Measurements from ENCODE around the gene P2RY6.

Gene P2RY6

GRCh38 chr11:73275381-73275750 lies 3.2 kb downstream of the P2RY6 start:
- no peak overlapping the region for H3K4me3 Mint-ChIP-seq
- no peak overlapping the region for H3K27ac Mint-ChIP-seq
- H3K4me1 Mint-ChIP-seq = peaks cover under 1% of the 10 kb centered on the region
- DNase-seq (ENCODE audit: low spot score in 2 of 2) = no peak
- H3K36me3 Mint-ChIP-seq = peaks cover 4% of the 10 kb centered on the region
- no peak for ATAC-seq
- H3K9me3 Mint-ChIP-seq = no peaks in the 10 kb centered on the region

GRCh38 chr11:73277467-73277866 lies 5.3 kb downstream of the P2RY6 start:
- Mint-ChIP-seq H3K4me1 (peaks cover 14% of the 10 kb centered on the region), H3K36me3 (peaks cover 4% of the 10 kb centered on the region), H3K27ac (no peak overlapping the region), H3K9me3 (no peaks in the 10 kb centered on the region), H3K4me3 (no peak overlapping the region)
- DNase-seq (ENCODE audit: low spot score in 2 of 2) = no peak
- no peak for ATAC-seq

GRCh38 chr11:73280626-73281025 lies 8.5 kb downstream of the P2RY6 start:
- no peaks in the 10 kb centered on the region for H3K36me3 Mint-ChIP-seq
- H3K4me3 Mint-ChIP-seq = no peak overlapping the region
- no peak for DNase-seq (ENCODE audit: low spot score in 2 of 2)

GRCh38 chr11:73281201-73281741 lies 9.1 kb downstream of the P2RY6 start:
- DNase-seq (ENCODE audit: low spot score in 2 of 2) = no peak
- Mint-ChIP-seq H3K4me1 (peaks cover 14% of the 10 kb centered on the region), H3K9me3 (no peaks in the 10 kb centered on the region), H3K27ac (no peak overlapping the region), H3K4me3 (no peak overlapping the region), H3K36me3 (no peaks in the 10 kb centered on the region)
- no peak for ATAC-seq

More at GRCh38 chr11:73280626-73281025, 8.5 kb downstream of the P2RY6 start:
- Mint-ChIP-seq H3K27ac (no peak overlapping the region), H3K9me3 (no peaks in the 10 kb centered on the region), H3K4me1 (peaks cover 14% of the 10 kb centered on the region)
- no peak for ATAC-seq

- ATAC-seq (peak; percentile 17), DNase-seq (ENCODE audit: low spot score in 2 of 2) (no peak)
Measured at GRCh38 chr11:73281796-73282660, 9.9 kb downstream of the P2RY6 start.

GRCh38 chr11:73283276-73284000 lies 11.3 kb downstream of the P2RY6 start:
- Mint-ChIP-seq H3K9me3 (no peaks in the 10 kb centered on the region), H3K4me3 (no peak overlapping the region), H3K4me1 (peaks cover 19% of the 10 kb centered on the region), H3K36me3 (no peaks in the 10 kb centered on the region), H3K27ac (peak overlapping the region; percentile 63)
- DNase-seq (ENCODE audit: low spot score in 2 of 2) (no peak), ATAC-seq (no peak)

More at GRCh38 chr11:73281796-73282660, 9.9 kb downstream of the P2RY6 start:
- Mint-ChIP-seq H3K27ac (no peak overlapping the region), H3K9me3 (no peaks in the 10 kb centered on the region), H3K36me3 (no peaks in the 10 kb centered on the region), H3K4me1 (peaks cover 14% of the 10 kb centered on the region), H3K4me3 (no peak overlapping the region)

GRCh38 chr11:73284106-73284505 lies 12.0 kb downstream of the P2RY6 start:
- Mint-ChIP-seq H3K36me3 (no peaks in the 10 kb centered on the region), H3K27ac (no peak overlapping the region), H3K9me3 (no peaks in the 10 kb centered on the region), H3K4me3 (no peak overlapping the region), H3K4me1 (peaks cover 25% of the 10 kb centered on the region)
- ATAC-seq (no peak), DNase-seq (ENCODE audit: low spot score in 2 of 2) (no peak)

GRCh38 chr11:73285721-73286120 lies 13.6 kb downstream of the P2RY6 start:
- Mint-ChIP-seq H3K36me3 (no peaks in the 10 kb centered on the region), H3K9me3 (no peaks in the 10 kb centered on the region), H3K4me1 (peaks cover 25% of the 10 kb centered on the region), H3K4me3 (no peak overlapping the region), H3K27ac (no peak overlapping the region)
- DNase-seq (ENCODE audit: low spot score in 2 of 2) (no peak), ATAC-seq (no peak)

- H3K4me1 Mint-ChIP-seq = peaks cover 22% of the 10 kb centered on the region
- no peaks in the 10 kb centered on the region for H3K9me3 Mint-ChIP-seq
- no peak overlapping the region for H3K4me3 Mint-ChIP-seq
- H3K36me3 Mint-ChIP-seq = no peaks in the 10 kb centered on the region
- no peak for DNase-seq (ENCODE audit: low spot score in 2 of 2)
- ATAC-seq = no peak
- H3K27ac Mint-ChIP-seq = no peak overlapping the region
Measured at GRCh38 chr11:73286240-73286810, 14.2 kb downstream of the P2RY6 start.

- no peak for ATAC-seq
- peak overlapping the region; percentile 2 for H3K27ac Mint-ChIP-seq
- DNase-seq (ENCODE audit: low spot score in 2 of 2) = no peak
- no peak overlapping the region for H3K4me3 Mint-ChIP-seq
- peaks cover 16% of the 10 kb centered on the region for H3K4me1 Mint-ChIP-seq
- H3K36me3 Mint-ChIP-seq = no peaks in the 10 kb centered on the region
- no peaks in the 10 kb centered on the region for H3K9me3 Mint-ChIP-seq
Measured at GRCh38 chr11:73287400-73288101, 15.4 kb downstream of the P2RY6 start.

GRCh38 chr11:73288192-73288872 lies 16.2 kb downstream of the P2RY6 start:
- H3K27ac Mint-ChIP-seq = peak overlapping the region; percentile 46
- ATAC-seq (peak; percentile 35), DNase-seq (ENCODE audit: low spot score in 2 of 2) (no peak)
- H3K4me3 Mint-ChIP-seq = peak overlapping the region; percentile 37
- no peaks in the 10 kb centered on the region for H3K9me3 Mint-ChIP-seq
- peaks cover 16% of the 10 kb centered on the region for H3K4me1 Mint-ChIP-seq
- H3K36me3 Mint-ChIP-seq = no peaks in the 10 kb centered on the region

GRCh38 chr11:73288873-73289707 lies 17.0 kb downstream of the P2RY6 start:
- H3K9me3 Mint-ChIP-seq = no peaks in the 10 kb centered on the region
- H3K27ac Mint-ChIP-seq = peak overlapping the region; percentile 46
- peaks cover 16% of the 10 kb centered on the region for H3K4me1 Mint-ChIP-seq
- DNase-seq (ENCODE audit: low spot score in 2 of 2) (peak; percentile 48 to 77), ATAC-seq (peak; percentile 75)
- H3K4me3 Mint-ChIP-seq = peak overlapping the region; percentile 37
- no peaks in the 10 kb centered on the region for H3K36me3 Mint-ChIP-seq

- H3K4me3 Mint-ChIP-seq = no peak overlapping the region
- H3K27ac Mint-ChIP-seq = no peak overlapping the region
- H3K36me3 Mint-ChIP-seq = no peaks in the 10 kb centered on the region
- DNase-seq (ENCODE audit: low spot score in 2 of 2) (no peak), ATAC-seq (no peak)
- H3K4me1 Mint-ChIP-seq = peaks cover 21% of the 10 kb centered on the region
- H3K9me3 Mint-ChIP-seq = no peaks in the 10 kb centered on the region
Measured at GRCh38 chr11:73290536-73290935, 18.4 kb downstream of the P2RY6 start.

GRCh38 chr11:73291196-73291595 lies 19.1 kb downstream of the P2RY6 start:
- Mint-ChIP-seq H3K27ac (no peak overlapping the region), H3K9me3 (no peaks in the 10 kb centered on the region), H3K4me1 (peaks cover 21% of the 10 kb centered on the region)

More at GRCh38 chr11:73291196-73291595, 19.1 kb downstream of the P2RY6 start:
- ATAC-seq (no peak), DNase-seq (ENCODE audit: low spot score in 2 of 2) (no peak)
- no peaks in the 10 kb centered on the region for H3K36me3 Mint-ChIP-seq
- H3K4me3 Mint-ChIP-seq = no peak overlapping the region
